GM12872 (cell line): ENCODE data around the gene PROCA1.

ENCODE experiments used
- CTCF ChIP-seq: IDR thresholded peaks from 3 replicates; pipeline ENCODE4 v1.5.1; 2011; ENCODE audit warnings: low read depth, mild to moderate bottlenecking, low read length, moderate library complexity; ENCODE audit not compliant: insufficient read depth

PROCA1 gene

DNA sequence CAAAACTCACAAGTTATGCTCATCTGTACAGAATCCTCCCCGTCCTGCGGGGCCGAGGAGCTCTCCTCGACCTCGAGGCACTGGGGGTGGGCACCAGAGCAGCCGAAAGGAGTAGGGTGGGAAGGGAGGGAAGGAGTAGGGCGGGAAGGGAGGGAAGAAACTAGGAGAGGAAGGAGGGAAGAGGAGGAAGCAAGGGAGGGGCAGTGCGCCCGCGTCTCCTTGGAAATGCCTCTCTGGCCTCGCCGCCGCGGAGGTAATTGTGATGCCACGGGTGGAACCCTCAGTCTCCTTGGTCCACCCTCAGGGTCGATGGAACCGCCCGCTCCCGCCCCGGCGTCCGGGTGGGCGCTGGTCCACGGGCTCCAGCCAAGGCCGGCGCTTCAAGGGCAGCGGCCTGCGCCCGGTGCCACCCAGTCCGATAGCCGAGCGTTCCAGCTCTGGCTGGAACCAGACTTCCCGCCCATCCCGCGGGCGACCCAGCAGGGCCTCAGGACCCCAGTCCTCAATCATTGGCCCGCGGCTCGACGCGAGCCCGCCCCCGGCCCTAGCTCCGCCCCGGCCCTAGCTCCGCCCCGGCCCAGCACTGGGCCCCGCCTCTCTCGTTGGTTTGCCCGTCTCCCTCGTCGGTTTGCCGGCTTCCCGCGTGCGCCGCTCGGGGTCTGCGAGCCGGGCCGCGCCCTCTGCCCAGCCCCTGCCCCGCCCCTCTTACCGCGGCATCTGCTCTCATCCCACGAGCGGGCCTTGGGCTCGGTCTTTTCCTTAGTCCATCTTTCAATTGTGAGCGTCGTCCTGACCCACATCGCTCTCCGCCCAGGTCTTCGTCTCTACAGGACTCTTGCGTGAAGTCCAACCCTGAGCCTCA lies 596 bp downstream of the PROCA1 start:
- TF ChIP-seq CTCF = no peak

DNA sequence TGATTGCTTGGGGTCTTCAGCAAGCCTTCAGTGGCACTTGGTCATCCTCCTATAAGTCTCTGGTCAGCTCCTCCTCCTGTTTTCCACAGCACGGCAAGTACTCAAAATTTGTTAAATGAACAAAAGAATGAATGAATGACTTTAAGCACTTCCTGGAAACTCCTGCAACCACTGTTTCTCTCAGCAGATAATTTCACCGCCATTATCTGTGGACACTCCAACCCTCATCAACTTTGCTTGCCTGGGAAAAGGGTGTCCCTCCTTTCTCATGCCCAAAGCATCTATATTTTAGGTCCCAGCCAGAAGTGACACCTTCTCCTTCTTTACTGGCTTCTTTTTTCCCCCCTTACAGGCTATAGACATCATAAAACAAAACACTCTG lies 4.4 kb downstream of the PROCA1 start:
- no peak for TF ChIP-seq CTCF

DNA sequence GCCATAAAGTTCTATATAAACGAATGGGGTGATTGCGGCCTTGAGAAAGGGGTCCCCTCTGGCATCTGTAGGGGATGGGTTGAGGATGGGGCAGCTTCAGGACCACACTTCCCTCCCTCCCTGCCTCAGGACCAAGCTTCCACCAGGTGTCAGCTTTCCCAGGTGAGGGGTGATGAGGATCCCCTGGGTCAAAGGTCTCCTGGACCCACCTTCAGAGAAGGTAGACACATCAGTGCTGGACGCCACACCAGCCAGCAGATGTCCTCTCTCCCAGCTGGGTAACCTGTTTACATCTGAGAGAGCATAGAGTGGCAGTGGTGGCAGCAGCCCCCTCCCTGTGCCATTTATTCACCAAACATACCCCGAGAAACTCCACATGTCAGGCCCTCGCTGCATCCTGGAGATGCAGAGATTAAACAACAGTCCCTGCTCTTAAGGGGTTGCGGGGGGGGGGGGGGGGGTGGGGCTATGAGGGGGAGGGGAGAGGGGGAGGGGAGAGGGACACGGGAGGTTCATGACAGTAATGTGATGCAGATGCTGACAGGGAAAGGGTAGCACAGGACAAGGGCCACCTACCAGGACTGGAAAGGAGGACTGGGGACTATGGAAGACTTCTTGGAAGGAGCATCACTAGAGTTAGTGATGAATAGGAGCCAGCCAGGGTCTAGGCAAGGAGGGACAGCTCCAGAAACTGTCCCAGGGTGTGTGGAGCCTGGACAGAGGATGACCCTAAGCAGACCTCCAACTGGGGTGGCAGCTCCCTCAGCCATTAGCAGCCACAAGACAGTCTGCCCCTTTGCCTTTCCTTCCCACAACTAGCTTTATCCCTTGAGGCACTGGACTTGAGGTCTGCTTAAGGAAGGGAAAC lies 5.0 kb downstream of the PROCA1 start:
- TF ChIP-seq CTCF = no peak

GRCh38 chr17:28705728-28706334 lies 5.9 kb downstream of the PROCA1 start:
- no peak for TF ChIP-seq CTCF

DNA sequence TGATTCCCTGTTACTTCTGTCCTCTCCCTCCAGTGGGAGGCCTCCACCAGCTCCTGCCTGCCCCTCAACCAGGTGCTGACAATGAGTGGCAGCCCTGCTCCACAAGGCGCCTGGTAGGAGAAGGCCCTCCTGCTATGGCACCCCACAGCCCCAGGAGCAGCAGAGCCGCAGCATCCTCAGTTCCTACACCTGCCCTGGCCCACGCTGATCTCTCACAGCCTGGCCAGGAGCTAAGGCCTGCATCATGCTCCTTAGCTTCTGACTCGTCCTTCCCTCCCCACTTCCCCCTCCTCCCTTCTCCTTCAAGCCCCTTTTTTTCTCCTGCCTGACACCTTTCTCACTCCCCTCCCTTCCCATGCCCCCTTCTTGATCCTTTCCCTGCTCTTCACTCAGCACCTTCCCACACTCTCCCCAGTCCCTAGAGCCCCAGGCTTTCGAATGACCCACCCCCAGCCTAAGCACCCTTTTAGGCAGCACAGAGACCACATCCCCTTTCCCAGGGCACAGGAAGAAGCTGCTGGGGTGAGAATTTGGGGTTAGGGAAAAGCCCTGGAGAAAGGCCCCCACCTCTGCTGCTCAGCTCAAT lies 6.5 kb downstream of the PROCA1 start:
- no peak for TF ChIP-seq CTCF

GRCh38 chr17:28704219-28704858 lies 7.3 kb downstream of the PROCA1 start:
- no peak for TF ChIP-seq CTCF
